EH (cell line): ENCODE results near the gene PAPOLB.

Experiments
- DNase-seq: peaks from one replicate; pipeline ENCODE4 v3.0.0-alpha.2; 2015; ENCODE audit warnings: low read depth

Gene PAPOLB

GRCh38 chr7:4823441-4824119 is 38.2 kb downstream of the PAPOLB start:
- no peak for DNase-seq

DNA sequence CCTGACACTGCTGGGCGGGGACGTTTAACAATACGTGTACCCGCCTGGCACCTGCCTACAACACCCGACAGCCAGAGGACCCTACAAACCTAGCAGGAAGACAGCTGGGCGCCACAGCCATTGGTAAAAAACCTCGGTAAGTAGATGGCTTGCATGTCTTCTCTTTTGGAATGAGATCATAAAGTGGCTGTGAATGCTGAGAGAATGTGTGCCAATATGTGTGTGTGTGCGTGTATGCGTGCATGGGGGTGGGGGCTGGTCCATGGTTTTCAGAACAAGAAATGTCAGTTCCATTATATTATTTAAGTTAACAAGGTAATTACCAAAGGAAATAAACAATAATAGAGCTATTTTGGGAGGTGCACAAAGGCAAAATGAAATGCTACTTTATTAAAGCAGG is 39.2 kb downstream of the PAPOLB start:
- DNase-seq, result no peak

DNA sequence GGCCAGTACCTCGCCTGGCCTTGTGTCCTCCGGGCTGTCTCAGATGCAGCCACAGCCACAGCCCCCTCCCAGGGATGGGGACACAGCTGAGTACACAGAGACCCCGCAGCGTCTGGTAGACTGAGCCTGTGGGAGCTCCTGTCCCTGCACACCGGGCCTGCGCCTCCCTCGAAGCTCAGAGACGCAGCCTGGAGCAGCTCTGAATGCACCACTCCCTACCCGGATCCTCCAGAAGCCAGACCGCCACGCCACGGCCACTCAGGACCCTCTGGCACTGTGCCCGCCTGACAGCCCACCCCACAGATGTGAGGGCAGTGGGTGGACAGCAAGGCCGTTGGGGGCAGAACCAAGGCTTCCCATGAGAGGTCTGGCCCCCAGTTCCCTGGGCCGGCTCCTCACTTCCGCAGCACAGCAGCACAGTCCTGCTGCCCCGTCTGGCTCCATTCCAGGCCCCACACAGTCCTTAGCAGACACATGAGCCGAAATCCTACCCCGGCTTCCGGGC is 40.8 kb downstream of the PAPOLB start:
- no peak for DNase-seq

- DNase-seq, result no peak
These were observed 41.3 kb downstream of the PAPOLB start for GRCh38 chr7:4820405-4820966.

GRCh38 chr7:4819560-4820404 is 42.0 kb downstream of the PAPOLB start:
- DNase-seq, result no peak

GRCh38 chr7:4818000-4818794 is 43.6 kb downstream of the PAPOLB start:
- DNase-seq, result no peak

DNA sequence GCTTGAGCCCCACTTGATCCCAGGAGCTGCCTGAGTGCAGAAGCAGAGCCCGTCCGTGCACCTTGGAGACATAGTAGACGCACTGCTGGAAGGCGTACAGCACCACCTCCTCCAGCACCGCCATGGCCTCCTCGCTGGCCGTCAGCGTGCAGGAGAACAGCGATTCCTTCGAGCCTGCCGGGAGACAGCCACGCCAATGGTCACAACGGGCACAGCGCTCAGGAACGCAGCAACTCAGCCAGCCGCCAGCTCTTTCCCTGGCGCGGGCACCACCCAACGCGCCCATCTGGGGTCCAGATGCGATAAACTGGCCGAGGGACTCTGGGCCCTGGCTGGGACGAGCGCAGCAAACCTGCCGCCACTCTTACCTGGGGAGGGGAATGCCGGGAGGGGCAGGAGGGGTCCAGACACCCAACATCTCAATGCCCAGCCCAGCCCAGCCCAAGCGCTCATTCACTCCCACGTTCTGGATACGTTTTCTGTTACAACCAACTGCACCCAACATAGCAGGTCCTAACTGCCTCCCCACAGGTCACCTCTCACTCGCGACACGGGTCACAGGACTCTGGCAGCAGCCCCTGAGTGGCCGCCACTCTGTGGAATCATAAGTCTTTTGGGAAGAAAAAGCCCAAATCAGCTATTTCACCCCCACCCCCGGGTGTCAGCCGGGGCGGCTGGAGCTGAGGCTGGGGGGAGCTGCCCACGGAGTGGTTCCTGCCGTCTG is 44.5 kb downstream of the PAPOLB start:
- DNase-seq, result no peak

DNA sequence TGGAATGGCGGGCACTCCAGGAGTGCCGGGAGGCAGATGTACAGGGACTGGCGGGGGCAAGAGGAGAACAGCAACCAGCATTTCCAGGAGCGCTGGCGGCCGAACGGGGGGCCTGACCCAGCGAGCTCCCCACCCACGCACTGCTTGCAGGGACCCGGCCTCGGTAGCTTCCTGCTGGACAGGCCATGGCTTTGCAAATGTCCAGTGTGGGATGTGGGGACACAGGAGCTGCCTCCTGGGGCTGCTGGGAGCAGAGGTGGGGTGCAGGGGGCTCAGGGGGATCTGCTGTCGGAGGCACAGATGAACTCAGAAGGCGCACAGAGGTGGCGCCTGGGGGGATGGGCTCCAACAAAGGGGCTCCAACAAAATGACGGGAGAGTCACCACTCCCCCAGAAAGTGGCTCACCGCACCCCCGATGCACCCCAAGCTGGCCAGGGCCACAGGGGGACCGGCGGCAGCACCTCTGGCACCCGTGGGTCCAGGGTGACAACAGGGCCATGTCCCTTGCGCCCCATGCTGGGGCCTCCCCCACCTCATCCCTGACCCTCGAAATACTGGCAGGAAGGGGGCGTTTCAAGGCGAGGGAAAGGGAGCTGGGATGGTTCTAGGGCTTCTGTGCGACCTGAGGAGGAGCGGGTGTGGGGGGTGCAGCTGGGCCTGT is 45.3 kb downstream of the PAPOLB start:
- no peak for DNase-seq

DNA sequence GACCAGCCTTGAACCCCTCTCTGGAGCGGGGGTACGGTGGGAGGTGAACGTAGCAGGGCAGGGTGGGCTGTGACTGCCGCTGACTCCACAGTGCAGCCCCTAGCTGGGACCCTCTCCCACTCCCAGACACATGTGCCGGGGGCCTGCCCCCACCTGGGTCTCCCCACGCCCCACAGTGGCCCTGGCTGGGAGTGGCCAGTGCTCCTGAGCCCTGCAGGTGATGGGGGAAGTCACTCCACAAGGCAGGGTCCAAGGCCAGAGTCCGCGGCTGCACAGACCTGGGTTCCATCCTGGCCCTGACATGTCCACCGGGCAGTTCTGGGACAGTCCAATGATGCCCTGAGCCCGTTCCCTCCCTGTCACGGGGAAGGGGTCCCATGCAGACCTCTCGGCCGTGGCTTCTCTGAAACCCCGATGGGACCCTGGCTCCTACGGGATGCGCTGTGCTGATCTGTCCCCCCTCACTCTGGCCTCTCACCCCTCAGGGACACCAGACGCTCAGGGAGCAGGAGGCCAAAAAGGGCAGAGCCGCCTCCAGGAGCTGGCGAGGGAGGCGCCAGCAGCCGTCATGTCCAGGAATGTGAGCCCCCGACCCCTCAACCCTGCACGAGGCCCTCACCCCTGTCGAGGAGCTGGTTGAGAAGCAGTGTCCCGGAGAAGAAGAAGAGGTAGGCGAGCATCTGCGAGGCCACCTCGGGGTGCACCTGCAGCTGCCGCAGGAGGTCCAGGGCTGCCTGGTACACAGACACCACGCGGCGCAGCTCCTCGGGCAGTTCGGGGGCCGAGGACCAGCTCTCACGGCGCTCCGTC is 46.0 kb downstream of the PAPOLB start:
- DNase-seq, result no peak

DNA sequence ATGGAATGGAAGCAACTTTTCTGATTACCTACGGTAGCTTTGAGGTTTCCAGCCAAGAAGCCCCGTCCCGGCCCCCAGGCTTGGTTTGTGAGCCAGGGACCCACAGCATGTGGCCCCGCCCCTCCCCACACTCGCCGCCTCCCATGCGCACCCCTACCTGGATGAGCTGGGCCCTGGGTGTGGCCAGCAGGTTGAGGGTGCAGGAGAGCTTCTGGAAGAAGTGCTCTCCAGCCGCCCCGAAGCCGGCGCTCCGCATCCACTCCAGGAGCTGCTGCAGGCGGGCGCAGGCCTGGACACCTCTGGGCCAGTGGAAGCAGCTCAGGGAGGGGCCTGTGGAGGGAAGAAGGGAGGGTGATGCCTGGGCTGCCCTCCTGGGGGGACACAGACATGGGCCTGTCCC is 46.7 kb downstream of the PAPOLB start:
- DNase-seq, result no peak

DNA sequence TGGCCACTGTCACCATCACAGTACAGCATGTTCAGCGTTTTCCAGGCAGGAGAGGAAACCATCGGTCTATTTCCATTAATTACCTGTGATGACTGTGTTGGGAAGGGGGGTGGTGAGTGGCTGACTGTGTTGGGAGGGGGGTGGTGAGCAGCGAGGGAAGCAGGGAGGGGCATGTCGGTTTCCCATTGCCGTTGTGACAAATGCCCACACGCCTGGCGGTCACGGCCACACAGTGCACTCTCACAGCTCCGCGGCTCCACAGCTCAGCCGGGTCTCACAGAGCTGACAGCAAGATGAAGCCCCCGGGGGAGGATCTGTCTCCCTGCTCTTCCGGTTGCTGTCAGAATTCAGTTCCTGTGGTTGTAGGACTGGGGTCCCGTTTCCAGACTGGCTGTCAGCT is 47.4 kb downstream of the PAPOLB start:
- no peak for DNase-seq

- no peak for DNase-seq
These were observed 52.2 kb downstream of the PAPOLB start for GRCh38 chr7:4809666-4810065.

DNA sequence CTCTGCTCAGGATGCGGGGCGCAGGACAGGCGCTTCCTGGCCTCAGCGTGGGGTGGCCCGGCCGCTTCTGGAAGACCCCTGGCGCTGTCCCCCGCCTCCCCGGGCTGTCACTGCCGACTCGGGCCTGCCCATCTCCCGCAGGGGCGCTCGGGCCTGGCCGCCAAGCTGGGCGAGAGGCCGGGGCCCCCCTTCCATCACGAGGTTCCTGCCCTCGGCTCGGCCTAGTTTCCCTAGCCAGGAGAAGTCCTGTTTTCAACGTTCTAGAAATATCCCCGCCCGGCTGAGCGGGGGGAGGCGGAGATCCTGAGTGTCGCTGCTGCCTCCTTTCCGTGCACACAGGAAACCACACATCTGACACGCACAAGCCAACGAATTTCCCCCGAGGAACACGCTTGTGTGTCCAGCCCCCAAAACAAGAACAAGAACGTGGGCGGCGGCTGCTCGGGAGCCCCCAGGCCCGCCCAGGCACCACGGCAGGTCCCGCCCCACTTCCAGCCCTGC is 52.7 kb downstream of the PAPOLB start:
- DNase-seq, result no peak

- DNase-seq, result no peak
These were observed 53.3 kb downstream of the PAPOLB start for GRCh38 chr7:4808565-4808964.

GRCh38 chr7:4808026-4808425 is 53.8 kb downstream of the PAPOLB start:
- DNase-seq, result no peak
